NT2/D1 (cell line): Measurements from ENCODE around the gene CHMP4B.

Experiments used
- SUZ12 ChIP-seq: IDR thresholded peaks from 2 replicates; pipeline ENCODE4 v1.6.1; 2011; ENCODE audit not compliant: insufficient read length, insufficient read depth; ENCODE audit errors: extremely low read depth
- YY1 ChIP-seq: IDR thresholded peaks from 2 replicates; pipeline ENCODE4 v1.6.1; 2011; ENCODE audit not compliant: insufficient read length, insufficient read depth

- TF ChIP-seq SUZ12 (no peak), YY1 (no peak)
These were observed 26.9 kb upstream of the CHMP4B start for GRCh38 chr20:33784225-33784624.
